Measurements from ENCODE around the gene MISP3.

Gene MISP3

DNA sequence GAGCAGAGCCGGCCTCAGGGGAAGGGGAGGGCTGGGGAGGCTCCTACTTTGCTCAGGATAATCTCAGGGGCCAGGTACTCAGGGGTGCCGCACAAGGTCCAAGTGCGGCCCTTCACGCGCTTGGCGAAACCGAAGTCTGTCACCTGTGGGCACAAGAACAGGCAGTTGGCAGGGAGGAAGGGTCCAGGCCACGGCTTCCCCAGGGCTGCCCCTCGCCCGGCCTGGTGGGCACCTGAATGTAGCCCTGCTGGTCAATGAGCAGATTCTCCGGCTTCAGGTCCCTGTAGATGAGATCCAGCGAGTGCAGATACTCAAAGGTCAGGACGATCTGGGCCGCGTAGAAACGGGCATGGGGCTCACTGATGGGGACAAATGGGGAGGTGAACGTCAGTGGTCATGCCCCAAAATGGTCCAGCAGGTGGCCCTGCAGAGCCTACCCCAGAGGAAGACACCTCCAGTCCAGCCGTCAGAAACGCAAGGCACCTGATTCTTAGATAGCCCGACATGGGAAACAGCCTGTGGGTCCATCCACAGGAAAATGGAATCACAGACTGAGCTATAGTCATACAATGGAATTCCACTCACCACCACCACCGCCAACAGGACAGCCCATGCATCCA is 25.1 kb downstream of the MISP3 start:
- H3K9ac ChIP-seq (ENCODE audit: low read length), result no peak overlapping the region
- no peak overlapping the region for H3K4me3 ChIP-seq (ENCODE audit: low read depth in 1 of 2, low read length in 2 of 2)
- H3K4me1 ChIP-seq (ENCODE audit: insufficient read depth, low read length), result no peaks in the 10 kb centered on the region
- peaks cover 6% of the 10 kb centered on the region for H3K9me3 ChIP-seq (ENCODE audit: low read length)
- H3K36me3 ChIP-seq (ENCODE audit: insufficient read depth, low read length), result peaks cover 38% of the 10 kb centered on the region
- no peak overlapping the region for H3K27ac ChIP-seq (ENCODE audit: low read depth, low read length)
- H3K27me3 ChIP-seq (ENCODE audit: control insufficient read depth in 1 of 2, insufficient read depth in 2 of 2, low read length in 2 of 2), result no peaks in the 10 kb centered on the region

GRCh38 chr19:14101003-14101545 is 28.5 kb downstream of the MISP3 start:
- Histone ChIP-seq H3K4me3 (ENCODE audit: low read depth in 1 of 2, low read length in 2 of 2) (no peak overlapping the region), H3K9ac (ENCODE audit: low read length) (no peak overlapping the region), H3K4me1 (ENCODE audit: insufficient read depth, low read length) (no peaks in the 10 kb centered on the region), H3K27ac (ENCODE audit: low read depth, low read length) (no peak overlapping the region), H3K9me3 (ENCODE audit: low read length) (no peaks in the 10 kb centered on the region), H3K36me3 (ENCODE audit: insufficient read depth, low read length) (peaks cover 54% of the 10 kb centered on the region), H3K27me3 (ENCODE audit: control insufficient read depth in 1 of 2, insufficient read depth in 2 of 2, low read length in 2 of 2) (no peaks in the 10 kb centered on the region)

DNA sequence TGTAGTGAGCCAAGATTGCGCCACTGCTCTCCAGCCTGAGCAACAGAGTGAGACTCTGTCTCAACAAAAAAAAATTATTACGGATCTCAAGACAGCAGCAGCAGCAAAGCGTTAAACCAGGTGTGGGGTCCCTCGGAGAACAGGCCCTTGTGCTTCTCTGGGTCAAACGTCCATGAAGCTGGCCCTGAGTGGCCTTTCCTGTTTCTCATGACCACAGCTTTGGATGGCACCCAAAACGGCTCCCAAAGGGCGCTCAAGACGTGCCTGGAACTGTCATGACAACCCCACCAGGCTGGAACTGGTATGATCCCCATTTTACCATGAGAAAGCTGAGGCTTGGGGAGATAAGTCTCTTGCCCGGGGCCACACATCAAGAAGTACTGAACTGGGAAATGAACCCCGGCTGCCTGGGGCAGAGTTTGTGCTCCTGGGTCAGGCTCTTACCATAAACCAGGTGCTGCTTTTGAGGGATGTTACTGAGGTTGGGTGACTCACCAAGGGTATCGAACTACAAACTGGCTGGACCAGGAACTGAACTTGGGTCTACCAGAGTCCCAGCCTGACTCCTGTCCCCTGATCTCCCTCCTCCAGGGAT is 29.6 kb downstream of the MISP3 start:
- Histone ChIP-seq H3K27ac (ENCODE audit: low read depth, low read length) (no peak overlapping the region), H3K36me3 (ENCODE audit: insufficient read depth, low read length) (peaks cover 52% of the 10 kb centered on the region), H3K27me3 (ENCODE audit: control insufficient read depth in 1 of 2, insufficient read depth in 2 of 2, low read length in 2 of 2) (no peaks in the 10 kb centered on the region), H3K4me1 (ENCODE audit: insufficient read depth, low read length) (peaks cover 2% of the 10 kb centered on the region), H3K9ac (ENCODE audit: low read length) (no peak overlapping the region), H3K9me3 (ENCODE audit: low read length) (no peaks in the 10 kb centered on the region), H3K4me3 (ENCODE audit: low read depth in 1 of 2, low read length in 2 of 2) (no peak overlapping the region)

- H3K27ac ChIP-seq (ENCODE audit: low read depth, low read length), result no peak overlapping the region
These were observed 30.2 kb downstream of the MISP3 start for GRCh38 chr19:14102756-14103155.

GRCh38 chr19:14103310-14103709 is 30.7 kb downstream of the MISP3 start:
- no peak overlapping the region for H3K27ac ChIP-seq (ENCODE audit: low read depth, low read length)
- no peaks in the 10 kb centered on the region for H3K9me3 ChIP-seq (ENCODE audit: low read length)
- H3K9ac ChIP-seq (ENCODE audit: low read length), result no peak overlapping the region
- H3K27me3 ChIP-seq (ENCODE audit: control insufficient read depth in 1 of 2, insufficient read depth in 2 of 2, low read length in 2 of 2), result no peaks in the 10 kb centered on the region
- H3K4me3 ChIP-seq (ENCODE audit: low read depth in 1 of 2, low read length in 2 of 2), result no peak overlapping the region
- H3K4me1 ChIP-seq (ENCODE audit: insufficient read depth, low read length), result peaks cover 13% of the 10 kb centered on the region
- peaks cover 42% of the 10 kb centered on the region for H3K36me3 ChIP-seq (ENCODE audit: insufficient read depth, low read length)

More at GRCh38 chr19:14102756-14103155, 30.2 kb downstream of the MISP3 start:
- H3K27me3 ChIP-seq (ENCODE audit: control insufficient read depth in 1 of 2, insufficient read depth in 2 of 2, low read length in 2 of 2), result no peaks in the 10 kb centered on the region
- peaks cover 46% of the 10 kb centered on the region for H3K36me3 ChIP-seq (ENCODE audit: insufficient read depth, low read length)
- no peak overlapping the region for H3K9ac ChIP-seq (ENCODE audit: low read length)
- H3K9me3 ChIP-seq (ENCODE audit: low read length), result no peaks in the 10 kb centered on the region
- peaks cover 7% of the 10 kb centered on the region for H3K4me1 ChIP-seq (ENCODE audit: insufficient read depth, low read length)
- no peak overlapping the region for H3K4me3 ChIP-seq (ENCODE audit: low read depth in 1 of 2, low read length in 2 of 2)

DNA sequence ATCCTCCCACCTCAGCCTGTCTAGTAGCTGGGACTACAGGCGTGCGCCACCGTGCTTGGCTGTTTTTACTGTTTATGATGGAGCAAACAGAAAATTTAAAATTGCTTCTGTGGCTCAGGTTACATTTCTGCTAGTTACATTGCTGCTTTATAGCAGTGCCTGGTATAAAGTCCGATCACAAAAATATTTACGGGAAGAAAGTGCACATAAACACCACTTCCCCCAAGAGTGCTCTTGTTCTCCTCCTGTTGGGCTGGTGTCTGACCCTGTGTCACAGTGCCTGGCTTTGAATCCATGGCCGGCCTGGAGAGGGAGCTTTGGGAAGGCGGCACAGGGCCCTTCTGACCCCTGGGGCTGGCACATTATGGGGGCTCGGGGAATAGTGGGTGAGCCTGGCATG is 33.1 kb downstream of the MISP3 start:
- Histone ChIP-seq H3K9ac (ENCODE audit: low read length) (no peak overlapping the region), H3K27ac (ENCODE audit: low read depth, low read length) (no peak overlapping the region), H3K36me3 (ENCODE audit: insufficient read depth, low read length) (peaks cover 36% of the 10 kb centered on the region), H3K27me3 (ENCODE audit: control insufficient read depth in 1 of 2, insufficient read depth in 2 of 2, low read length in 2 of 2) (no peaks in the 10 kb centered on the region), H3K4me1 (ENCODE audit: insufficient read depth, low read length) (peaks cover 13% of the 10 kb centered on the region), H3K4me3 (ENCODE audit: low read depth in 1 of 2, low read length in 2 of 2) (no peak overlapping the region), H3K9me3 (ENCODE audit: low read length) (no peaks in the 10 kb centered on the region)

- Histone ChIP-seq H3K36me3 (ENCODE audit: insufficient read depth, low read length) (peaks cover 31% of the 10 kb centered on the region), H3K9ac (ENCODE audit: low read length) (no peak overlapping the region), H3K27ac (ENCODE audit: low read depth, low read length) (peak overlapping the region; percentile 75), H3K4me3 (ENCODE audit: low read depth in 1 of 2, low read length in 2 of 2) (no peak overlapping the region), H3K27me3 (ENCODE audit: control insufficient read depth in 1 of 2, insufficient read depth in 2 of 2, low read length in 2 of 2) (no peaks in the 10 kb centered on the region), H3K4me1 (ENCODE audit: insufficient read depth, low read length) (peaks cover 13% of the 10 kb centered on the region), H3K9me3 (ENCODE audit: low read length) (no peaks in the 10 kb centered on the region)
These were observed 34.3 kb downstream of the MISP3 start for GRCh38 chr19:14106840-14107239.

DNA sequence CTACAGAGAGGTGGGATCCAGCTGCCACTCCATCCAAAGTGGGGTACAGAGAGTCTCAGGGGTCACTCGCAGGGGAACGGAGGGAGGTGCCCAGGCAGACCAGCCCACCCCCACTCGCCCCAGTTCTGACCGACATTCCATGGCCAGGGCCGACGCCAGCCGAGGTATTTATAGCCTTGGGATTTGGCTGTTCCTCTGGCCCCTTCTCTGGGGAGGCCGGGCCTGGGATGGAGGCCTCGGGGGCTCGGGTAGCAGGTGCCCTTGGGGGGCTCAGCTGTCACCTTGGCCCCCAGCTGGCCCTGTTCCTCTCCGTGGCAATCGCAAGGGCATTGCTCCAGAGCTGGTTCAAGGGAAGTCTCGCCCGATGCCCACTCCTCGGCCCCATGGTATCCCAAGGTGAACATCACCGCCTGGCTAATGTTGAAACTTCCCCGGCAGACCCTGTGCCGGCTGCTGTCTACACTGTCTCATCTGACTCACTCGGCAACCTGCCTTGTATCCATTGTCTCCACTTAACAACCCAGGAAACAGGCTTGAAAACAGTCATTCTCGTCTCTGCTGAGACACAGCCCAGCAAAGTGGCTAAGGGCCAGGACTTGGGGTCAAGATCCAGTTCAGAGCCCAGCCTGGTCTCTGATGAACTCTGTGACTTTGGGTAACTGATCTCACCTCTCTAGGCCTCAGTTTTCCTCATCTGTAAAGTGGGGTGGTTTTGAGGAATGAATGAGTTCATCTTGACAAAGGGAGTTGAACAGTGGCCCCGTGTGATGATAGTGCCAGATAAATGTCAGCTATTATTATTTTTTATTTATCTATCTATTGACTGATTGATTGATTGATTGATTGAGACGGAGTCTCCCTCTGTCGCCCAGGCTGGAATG is 35.2 kb downstream of the MISP3 start:
- H3K4me3 ChIP-seq (ENCODE audit: low read depth in 1 of 2, low read length in 2 of 2), result peak overlapping the region in 1 of 2 donors; percentile 21
- H3K9ac ChIP-seq (ENCODE audit: low read length), result no peak overlapping the region
- no peaks in the 10 kb centered on the region for H3K9me3 ChIP-seq (ENCODE audit: low read length)
- peak overlapping the region; percentile 75 for H3K27ac ChIP-seq (ENCODE audit: low read depth, low read length)
- peaks cover 21% of the 10 kb centered on the region for H3K36me3 ChIP-seq (ENCODE audit: insufficient read depth, low read length)
- H3K27me3 ChIP-seq (ENCODE audit: control insufficient read depth in 1 of 2, insufficient read depth in 2 of 2, low read length in 2 of 2), result no peaks in the 10 kb centered on the region
- H3K4me1 ChIP-seq (ENCODE audit: insufficient read depth, low read length), result peaks cover 19% of the 10 kb centered on the region

DNA sequence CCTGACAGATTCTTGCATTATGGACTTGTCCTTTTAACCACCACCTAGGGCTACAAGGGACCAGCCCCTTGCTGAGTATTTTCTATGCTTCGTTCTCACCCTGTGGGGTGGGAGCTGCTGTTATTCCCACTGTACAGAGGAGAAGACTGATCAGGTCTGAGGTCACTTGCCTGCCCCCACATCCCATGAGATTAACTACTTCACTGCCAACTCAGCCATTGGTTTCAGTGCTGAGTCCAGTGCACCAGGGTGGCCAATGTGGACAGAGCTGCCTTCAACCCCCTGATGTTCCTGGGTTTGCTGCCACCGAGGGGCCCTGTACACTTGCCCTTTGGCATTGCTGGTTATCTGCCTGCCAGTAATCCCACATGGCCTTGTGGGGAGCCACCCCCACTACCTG is 38.1 kb downstream of the MISP3 start:
- H3K27ac ChIP-seq (ENCODE audit: low read depth, low read length), result no peak overlapping the region
- peaks cover 11% of the 10 kb centered on the region for H3K36me3 ChIP-seq (ENCODE audit: insufficient read depth, low read length)
- no peak overlapping the region for H3K9ac ChIP-seq (ENCODE audit: low read length)
- H3K9me3 ChIP-seq (ENCODE audit: low read length), result no peaks in the 10 kb centered on the region
- no peaks in the 10 kb centered on the region for H3K27me3 ChIP-seq (ENCODE audit: control insufficient read depth in 1 of 2, insufficient read depth in 2 of 2, low read length in 2 of 2)
- peaks cover 37% of the 10 kb centered on the region for H3K4me1 ChIP-seq (ENCODE audit: insufficient read depth, low read length)
- no peak overlapping the region for H3K4me3 ChIP-seq (ENCODE audit: low read depth in 1 of 2, low read length in 2 of 2)

DNA sequence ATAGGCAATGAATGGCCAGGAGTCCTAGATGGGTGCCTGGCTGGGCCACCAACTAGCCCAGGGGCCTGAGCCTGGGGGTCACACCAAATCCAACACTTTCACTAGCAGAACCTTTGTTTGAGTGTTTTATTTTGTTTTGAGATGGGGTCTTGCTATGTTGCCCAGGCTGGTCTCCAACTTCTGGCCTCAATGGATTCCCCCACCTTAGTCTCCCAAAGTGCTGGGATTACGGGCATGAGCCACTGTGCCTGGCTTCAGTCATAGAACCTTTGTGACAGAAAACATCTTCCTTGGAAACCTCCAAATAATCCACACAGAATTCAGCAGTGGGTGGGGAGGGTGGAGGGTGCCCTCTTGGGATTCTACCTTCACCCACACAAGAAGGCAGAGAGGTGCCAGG is 38.9 kb downstream of the MISP3 start:
- Histone ChIP-seq H3K27ac (ENCODE audit: low read depth, low read length) (no peak overlapping the region), H3K9me3 (ENCODE audit: low read length) (no peaks in the 10 kb centered on the region), H3K4me1 (ENCODE audit: insufficient read depth, low read length) (peaks cover 45% of the 10 kb centered on the region), H3K36me3 (ENCODE audit: insufficient read depth, low read length) (peaks cover 3% of the 10 kb centered on the region), H3K9ac (ENCODE audit: low read length) (no peak overlapping the region), H3K4me3 (ENCODE audit: low read depth in 1 of 2, low read length in 2 of 2) (no peak overlapping the region), H3K27me3 (ENCODE audit: control insufficient read depth in 1 of 2, insufficient read depth in 2 of 2, low read length in 2 of 2) (no peaks in the 10 kb centered on the region)

- Histone ChIP-seq H3K4me1 (ENCODE audit: insufficient read depth, low read length) (peaks cover 48% of the 10 kb centered on the region), H3K27me3 (ENCODE audit: control insufficient read depth in 1 of 2, insufficient read depth in 2 of 2, low read length in 2 of 2) (no peaks in the 10 kb centered on the region), H3K9ac (ENCODE audit: low read length) (peak overlapping the region; percentile 51), H3K36me3 (ENCODE audit: insufficient read depth, low read length) (no peaks in the 10 kb centered on the region), H3K9me3 (ENCODE audit: low read length) (no peaks in the 10 kb centered on the region), H3K27ac (ENCODE audit: low read depth, low read length) (peak overlapping the region; percentile 76), H3K4me3 (ENCODE audit: low read depth in 1 of 2, low read length in 2 of 2) (peak overlapping the region in 1 of 2 donors; percentile 47)
These were observed 39.6 kb downstream of the MISP3 start for GRCh38 chr19:14112051-14112808.
